Measurements from ENCODE around the gene MYO5A.

The MYO5A gene

GRCh38 chr15:52529940-52530339, 1.3 kb upstream of the MYO5A start:
- Histone ChIP-seq H3K27ac (ENCODE audit: low read depth, low read length, poor library complexity, severe bottlenecking) (no peak overlapping the region), H3K4me2 (ENCODE audit: low read length) (peak overlapping the region; percentile 77), H3K9me2 (ENCODE audit: low read depth, low read length) (no peaks in the 10 kb centered on the region), H3K4me3 (ENCODE audit: low read depth, low read length, poor library complexity, severe bottlenecking) (peak overlapping the region; percentile 92), H3K27me3 (ENCODE audit: insufficient read depth, low read length) (no peaks in the 10 kb centered on the region), H3K36me3 (ENCODE audit: insufficient read depth, low read length) (no peaks in the 10 kb centered on the region), H3K4me1 (ENCODE audit: insufficient read depth, low read length, severe bottlenecking) (peaks cover 22% of the 10 kb centered on the region), H3K9me3 (ENCODE audit: low read length) (no peaks in the 10 kb centered on the region), H3F3A (ENCODE audit: insufficient read depth, low read length) (no peaks in the 10 kb centered on the region), H4K20me1 (ENCODE audit: insufficient read depth, low read length) (no peaks in the 10 kb centered on the region), H3K9ac (ENCODE audit: low read length) (no peak overlapping the region; the same call in 1 of the 2 replicates), H2AFZ (ENCODE audit: low read length) (no peak overlapping the region), H3K79me2 (ENCODE audit: insufficient read depth, low read length) (peaks cover 22% of the 10 kb centered on the region; the same call in 1 of the 2 replicates)
- TF ChIP-seq EZH2 (IDR thresholded peaks at IDR 0.05; ENCODE audit: borderline replicate concordance, low read length) (no peak), CTCF (IDR thresholded peaks at IDR 0.05; ENCODE audit: low read length) (no peak)

- no peaks in the 10 kb centered on the region for H3K9me2 ChIP-seq (ENCODE audit: low read depth, low read length)
- H3F3A ChIP-seq (ENCODE audit: insufficient read depth, low read length): no peaks in the 10 kb centered on the region
- peak overlapping the region; percentile 10; the same call in 1 of the 2 replicates for H2AFZ ChIP-seq (ENCODE audit: low read length)
- no peak overlapping the region for H3K27ac ChIP-seq (ENCODE audit: low read depth, low read length, poor library complexity, severe bottlenecking)
- no peaks in the 10 kb centered on the region for H4K20me1 ChIP-seq (ENCODE audit: insufficient read depth, low read length)
- H3K79me2 ChIP-seq (ENCODE audit: insufficient read depth, low read length): peaks cover 25% of the 10 kb centered on the region; the same call in 1 of the 2 replicates
- no peaks in the 10 kb centered on the region for H3K36me3 ChIP-seq (ENCODE audit: insufficient read depth, low read length)
- H3K4me2 ChIP-seq (ENCODE audit: low read length): peak overlapping the region; percentile 77
- peak overlapping the region; percentile 92 for H3K4me3 ChIP-seq (ENCODE audit: low read depth, low read length, poor library complexity, severe bottlenecking)
- TF ChIP-seq CTCF (IDR thresholded peaks at IDR 0.05; ENCODE audit: low read length): no peak
- TF ChIP-seq EZH2 (IDR thresholded peaks at IDR 0.05; ENCODE audit: borderline replicate concordance, low read length): no peak
- no peaks in the 10 kb centered on the region for H3K27me3 ChIP-seq (ENCODE audit: insufficient read depth, low read length)
- peak overlapping the region; percentile 69 for H3K9ac ChIP-seq (ENCODE audit: low read length)
- H3K4me1 ChIP-seq (ENCODE audit: insufficient read depth, low read length, severe bottlenecking): peaks cover 22% of the 10 kb centered on the region
- no peaks in the 10 kb centered on the region for H3K9me3 ChIP-seq (ENCODE audit: low read length)
Measured at GRCh38 chr15:52529341-52529924, 753 bp upstream of the MYO5A start.

DNA sequence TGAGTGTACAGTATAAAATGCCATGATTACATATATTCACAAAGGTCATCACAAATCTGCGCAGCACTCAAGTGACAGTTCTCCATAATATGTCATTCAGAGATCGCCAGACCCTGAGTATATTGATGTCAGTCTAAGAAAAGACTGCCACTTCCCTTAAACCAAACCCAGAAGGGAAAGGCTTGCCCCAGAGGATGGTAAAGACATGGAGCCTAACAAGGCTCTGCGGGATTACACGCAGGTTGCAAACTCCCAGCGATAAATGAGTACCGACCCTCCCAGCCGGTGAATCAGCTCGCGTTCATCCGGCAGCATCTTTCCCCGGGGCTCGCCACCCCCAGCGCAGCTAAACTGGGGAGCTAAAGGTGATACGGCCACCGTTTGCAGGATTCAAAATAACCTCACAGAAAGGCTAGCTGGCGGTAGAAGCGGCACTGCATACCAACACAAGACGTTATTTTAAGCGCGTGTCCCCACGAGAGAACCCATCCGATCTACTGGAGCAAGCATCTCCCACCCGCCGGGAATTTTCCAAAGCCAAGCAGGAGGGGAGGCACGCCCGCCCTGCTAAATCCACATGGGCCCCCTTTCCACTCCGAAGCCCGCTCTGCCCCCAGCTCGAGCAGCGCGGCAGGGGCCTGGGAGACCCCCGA, 643 bp downstream of the MYO5A start:
- Histone ChIP-seq H3K9me3 (ENCODE audit: low read length) (no peaks in the 10 kb centered on the region), H3F3A (ENCODE audit: insufficient read depth, low read length) (no peaks in the 10 kb centered on the region), H3K4me3 (ENCODE audit: low read depth, low read length, poor library complexity, severe bottlenecking) (peak overlapping the region; percentile 92), H3K4me2 (ENCODE audit: low read length) (peak overlapping the region; percentile 98), H3K4me1 (ENCODE audit: insufficient read depth, low read length, severe bottlenecking) (peaks cover 22% of the 10 kb centered on the region), H2AFZ (ENCODE audit: low read length) (no peak overlapping the region), H3K9ac (ENCODE audit: low read length) (peak overlapping the region; percentile 83), H3K79me2 (ENCODE audit: insufficient read depth, low read length) (peaks cover 33% of the 10 kb centered on the region; the same call in 1 of the 2 replicates), H3K27ac (ENCODE audit: low read depth, low read length, poor library complexity, severe bottlenecking) (peak overlapping the region; percentile 51), H3K9me2 (ENCODE audit: low read depth, low read length) (no peaks in the 10 kb centered on the region), H3K36me3 (ENCODE audit: insufficient read depth, low read length) (no peaks in the 10 kb centered on the region), H4K20me1 (ENCODE audit: insufficient read depth, low read length) (peaks cover 5% of the 10 kb centered on the region; the same call in 1 of the 2 replicates), H3K27me3 (ENCODE audit: insufficient read depth, low read length) (no peaks in the 10 kb centered on the region)
- TF ChIP-seq EZH2 (IDR thresholded peaks at IDR 0.05; ENCODE audit: borderline replicate concordance, low read length) (no peak), CTCF (IDR thresholded peaks at IDR 0.05; ENCODE audit: low read length) (no peak)
